Ramos (cell line): Measurements from ENCODE around the gene KIAA0825.
"Not testable (repeated sequence)": the region's sequence is repeated elsewhere in the genome, so short reads cannot be mapped to it uniquely, and the experiment has no call there.

Source experiments
- in situ Hi-C: fragments of 300-500 bp; cut with MboI; formaldehyde crosslinking; loops from one replicate; pipeline ENCODE4 v1.14.3; 2022; ENCODE audit warnings: low sequenced_read_pairs; ENCODE audit not compliant: unreplicated experiment

KIAA0825 gene

DNA sequence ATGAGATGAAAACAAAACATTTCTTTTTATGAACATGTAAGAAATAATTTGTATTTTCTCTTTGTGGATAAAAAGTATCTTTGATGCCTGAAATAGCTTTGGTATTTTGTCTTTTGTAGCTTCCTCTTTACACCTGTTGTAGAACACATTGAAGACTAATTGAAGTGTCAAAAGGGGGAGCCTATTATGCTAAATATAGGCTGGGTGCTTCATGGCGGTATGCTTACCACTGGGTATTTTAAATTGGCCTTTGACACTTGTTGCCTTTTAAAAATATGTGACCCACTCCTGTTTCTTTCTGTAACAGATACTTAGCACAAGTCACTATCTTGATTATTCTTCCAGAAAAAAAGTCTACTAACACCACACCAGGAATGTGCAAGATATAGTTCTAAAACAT, 226.4 kb downstream of the KIAA0825 start:
- in situ Hi-C loops, result no loop called here

DNA sequence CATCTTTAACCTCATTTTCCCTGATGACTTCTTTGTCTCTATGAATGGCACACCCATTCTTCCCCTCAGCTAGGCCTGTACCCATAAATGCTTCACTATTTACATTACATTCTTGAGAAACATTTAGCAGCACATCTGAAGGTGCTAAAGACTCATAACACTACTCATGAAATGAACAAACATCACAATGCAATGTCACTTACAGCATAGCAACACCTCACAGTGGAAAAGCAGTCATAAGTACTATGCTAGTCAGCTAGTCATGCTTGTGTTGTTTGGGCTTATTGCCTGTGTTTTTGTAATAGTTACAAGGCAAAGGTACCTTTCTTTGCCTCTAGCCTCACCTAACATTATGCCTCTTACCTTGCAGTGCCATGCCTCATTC, 228.9 kb downstream of the KIAA0825 start:
- in situ Hi-C loops, result no loop called here

- in situ Hi-C loops, result no loop called here
Measured at GRCh38 chr5:94388773-94389514, 229.5 kb downstream of the KIAA0825 start.

GRCh38 chr5:94385767-94386166, 232.6 kb downstream of the KIAA0825 start:
- in situ Hi-C loops, result no loop called here

DNA sequence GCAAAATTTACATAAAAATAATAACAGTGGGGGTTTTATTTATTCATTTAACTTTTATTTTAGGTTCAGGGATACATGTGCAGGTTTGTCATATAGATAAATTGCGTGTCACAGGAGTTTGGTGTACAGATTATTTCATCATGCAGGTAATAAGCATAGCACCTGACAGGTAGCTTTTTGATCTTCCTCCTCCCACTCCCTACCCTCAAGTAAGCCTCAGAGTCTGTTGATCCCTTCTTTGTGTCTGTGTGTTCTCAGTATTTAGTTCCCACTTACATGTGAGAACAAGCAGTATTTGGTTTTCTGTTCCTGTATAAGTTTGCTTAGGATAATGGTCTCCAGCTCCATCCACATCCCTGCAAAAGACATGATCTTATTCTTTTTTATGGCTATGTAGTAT, 240.3 kb downstream of the KIAA0825 start:
- in situ Hi-C loops, result no loop called here

DNA sequence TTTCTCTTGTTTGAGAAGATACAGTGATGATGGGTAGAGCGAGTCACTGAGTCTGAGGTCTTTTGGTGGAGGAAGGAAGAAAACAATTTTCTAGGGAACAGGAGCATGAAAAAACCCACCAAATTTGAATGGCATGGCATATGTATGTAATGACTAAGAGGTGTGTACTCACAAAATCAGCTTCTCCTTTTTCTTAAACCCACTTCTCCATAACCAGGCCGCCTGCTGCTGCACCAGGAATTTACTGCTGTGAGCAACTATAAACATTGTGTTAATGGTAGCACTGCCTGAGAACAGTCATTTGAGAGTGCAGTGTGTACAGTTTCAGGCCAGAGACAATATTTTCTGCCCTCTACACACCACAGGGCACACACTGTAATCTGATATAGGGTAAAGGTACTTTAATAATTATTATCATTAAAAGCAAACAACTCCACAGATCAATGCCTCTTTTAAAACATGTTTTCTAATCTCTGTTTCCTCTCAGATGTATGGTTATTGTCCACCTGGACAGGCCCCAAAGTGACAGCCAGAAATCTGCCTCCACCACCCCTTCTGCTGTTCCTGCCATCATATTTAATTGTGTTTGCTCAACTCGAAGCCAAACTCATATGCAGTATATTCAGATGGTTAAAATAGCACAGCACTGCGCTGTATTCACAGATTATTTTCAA, 241.6 kb downstream of the KIAA0825 start:
- in situ Hi-C loops, result no loop called here

DNA sequence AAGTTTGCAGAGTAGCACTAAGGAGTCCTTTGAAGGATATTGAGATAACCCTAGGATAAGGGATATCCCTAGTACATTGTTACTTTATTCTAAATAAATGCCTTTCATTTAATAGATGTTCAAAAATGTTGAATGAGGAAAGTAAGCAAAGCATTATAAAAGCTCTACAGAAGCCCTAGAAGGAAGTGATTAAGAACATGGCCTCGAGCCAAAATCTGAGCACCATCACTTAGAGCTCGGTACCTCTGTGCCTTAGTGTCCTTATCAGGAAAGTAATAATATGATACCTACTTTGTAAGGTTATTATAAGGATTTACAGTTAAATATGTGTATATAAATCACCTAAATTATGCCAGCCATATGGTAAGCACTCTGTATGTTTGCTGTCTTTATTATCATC, 242.6 kb downstream of the KIAA0825 start:
- in situ Hi-C loops, result no loop called here

GRCh38 chr5:94374336-94374735, 244.1 kb downstream of the KIAA0825 start:
- in situ Hi-C loops, result no loop called here

DNA sequence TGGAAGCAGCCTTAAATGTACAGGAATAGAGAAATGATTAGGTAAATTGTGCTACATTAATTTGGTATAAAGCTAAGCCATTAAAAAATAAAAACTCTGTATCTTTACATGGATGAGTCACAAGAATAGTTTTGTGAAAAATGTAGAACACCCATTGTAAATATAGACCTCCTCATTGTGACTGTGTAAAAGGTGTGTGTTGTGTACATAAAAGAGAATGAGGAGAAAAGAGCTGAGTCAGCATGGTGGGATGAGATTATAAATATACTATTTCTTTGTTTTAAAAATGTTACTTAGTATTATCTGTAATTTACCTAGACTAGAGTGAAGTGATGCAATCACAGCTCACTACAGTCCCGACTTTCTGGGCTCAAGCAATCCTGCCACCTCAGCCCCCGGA, 250.5 kb downstream of the KIAA0825 start:
- in situ Hi-C loops, result no loop called here

GRCh38 chr5:94366811-94367210, 251.6 kb downstream of the KIAA0825 start:
- in situ Hi-C loops, result no loop called here

DNA sequence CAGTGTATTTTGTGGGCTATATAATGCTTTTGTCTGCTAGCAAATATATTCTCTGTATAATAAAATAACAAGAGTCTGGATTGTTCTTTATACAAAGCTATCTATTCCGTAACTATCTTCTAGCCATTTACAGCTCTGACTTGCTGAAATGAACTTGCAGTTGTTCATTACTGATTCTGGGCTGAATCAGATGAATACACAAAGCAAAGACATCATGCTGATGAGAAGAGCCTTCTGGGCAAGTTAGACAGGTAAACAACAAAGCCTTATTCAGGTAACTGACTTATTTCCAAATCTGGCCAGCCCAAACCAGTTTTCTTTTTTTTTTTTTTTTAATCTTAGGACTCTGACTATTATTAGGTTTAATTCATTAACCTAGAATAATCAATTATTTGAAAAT, 255.5 kb downstream of the KIAA0825 start:
- in situ Hi-C loops, result no loop called here

DNA sequence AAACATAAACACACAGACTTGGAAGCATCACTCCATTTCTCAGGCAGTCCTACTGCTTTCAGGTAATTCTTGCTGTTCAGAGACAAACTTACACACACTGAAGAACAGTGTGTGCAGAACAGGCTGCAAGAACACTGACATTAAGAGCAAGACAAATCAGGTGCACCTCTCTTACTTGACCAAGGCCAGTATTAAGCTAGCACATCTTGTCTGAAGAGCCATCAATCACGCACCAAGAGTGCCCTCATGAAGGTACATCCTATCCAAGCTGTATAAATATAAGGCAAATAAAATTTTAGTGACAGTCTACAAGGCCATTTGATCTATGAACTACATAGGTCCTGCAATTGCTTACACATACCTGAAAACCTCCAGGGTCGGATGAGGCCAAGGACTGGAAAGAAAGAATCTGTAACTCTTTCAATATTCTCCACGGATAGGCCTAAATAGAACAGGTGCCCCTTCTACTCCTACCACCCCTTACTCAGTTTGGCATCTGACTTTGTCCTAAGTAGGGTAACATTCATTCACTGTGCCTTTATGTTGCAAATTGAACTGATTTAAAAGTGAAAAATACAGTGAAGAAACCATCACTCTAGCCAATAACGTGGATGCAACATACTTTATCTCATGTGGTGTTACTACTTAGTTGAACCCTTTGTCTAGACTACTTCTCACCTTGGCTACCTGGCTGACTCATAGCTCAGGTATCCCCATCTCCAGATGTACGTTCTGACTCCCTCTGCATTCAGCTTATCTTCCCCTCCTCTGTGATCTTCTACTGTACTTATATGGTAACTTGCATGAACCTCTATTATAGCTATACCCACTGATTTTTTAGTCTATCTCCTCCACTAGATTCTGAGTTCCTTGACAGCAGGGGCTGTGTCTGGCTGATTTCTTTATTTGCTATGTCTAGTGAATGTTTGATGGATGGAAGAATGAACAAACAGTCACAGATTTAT, 256.3 kb downstream of the KIAA0825 start:
- in situ Hi-C loops, result no loop called here

DNA sequence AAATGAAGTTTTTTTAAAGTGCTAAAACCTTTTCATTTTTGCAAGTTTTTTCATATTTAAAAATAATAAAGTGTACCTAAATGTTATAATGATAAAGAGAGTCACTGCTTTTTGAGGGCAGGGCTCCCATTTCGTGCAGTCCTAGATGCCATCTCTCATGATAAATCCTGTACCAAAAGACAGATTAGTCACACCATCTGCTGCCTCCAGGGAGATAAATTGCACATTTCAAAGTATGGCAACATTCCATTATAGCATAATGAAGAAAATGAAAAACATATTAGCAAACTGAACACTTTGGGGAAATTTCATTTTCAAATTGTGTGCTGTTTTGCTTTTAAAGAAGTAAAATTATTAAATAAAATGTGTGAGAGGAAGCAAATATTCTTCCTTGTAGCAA, 257.2 kb downstream of the KIAA0825 start:
- in situ Hi-C loops, result no loop called here

- in situ Hi-C loops, result no loop called here
Measured at GRCh38 chr5:94360382-94361130, 257.8 kb downstream of the KIAA0825 start.

- in situ Hi-C loops, result no loop called here
Measured at GRCh38 chr5:94359880-94360279, 258.5 kb downstream of the KIAA0825 start.

DNA sequence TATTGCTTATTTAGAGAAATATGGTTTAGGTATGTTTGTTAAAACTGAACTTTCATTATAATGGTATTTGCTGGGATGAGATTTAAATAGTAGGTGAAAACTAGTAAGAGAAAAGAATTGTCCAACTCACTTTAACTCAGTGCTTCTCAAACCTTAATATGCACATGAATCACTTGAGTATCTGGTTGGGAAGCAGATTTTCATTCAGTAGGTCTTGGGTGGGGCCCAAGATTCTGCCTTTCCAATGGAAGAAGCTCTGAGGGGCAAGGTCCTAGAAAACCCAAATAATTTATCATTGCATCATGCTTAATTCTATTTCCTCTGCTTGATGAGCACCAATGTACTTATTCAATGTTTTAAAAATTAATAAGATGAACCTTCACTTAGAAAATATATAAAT, 262.6 kb downstream of the KIAA0825 start:
- in situ Hi-C loops, result no loop called here

- in situ Hi-C loops, result not testable (repeated sequence)
Measured at GRCh38 chr5:94354837-94355485, 263.4 kb downstream of the KIAA0825 start.

DNA sequence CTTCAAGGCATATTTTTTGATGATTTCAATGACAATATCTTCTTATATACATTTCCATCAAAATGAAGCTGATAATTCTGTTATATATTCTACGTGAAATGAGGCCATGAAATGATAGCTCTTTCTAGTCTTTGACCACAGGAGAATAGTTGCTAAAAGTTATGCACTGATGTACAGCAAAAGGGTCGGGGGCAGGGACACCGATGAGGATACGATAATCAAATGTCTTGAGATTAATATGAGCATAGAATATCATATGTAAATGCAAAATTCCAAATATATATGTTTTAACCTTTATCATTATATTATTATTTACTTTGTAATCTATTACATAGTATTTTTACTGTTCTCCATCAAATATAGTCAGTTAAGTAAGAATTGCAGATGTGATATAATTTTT, 264.8 kb downstream of the KIAA0825 start:
- in situ Hi-C loops, result no loop called here

DNA sequence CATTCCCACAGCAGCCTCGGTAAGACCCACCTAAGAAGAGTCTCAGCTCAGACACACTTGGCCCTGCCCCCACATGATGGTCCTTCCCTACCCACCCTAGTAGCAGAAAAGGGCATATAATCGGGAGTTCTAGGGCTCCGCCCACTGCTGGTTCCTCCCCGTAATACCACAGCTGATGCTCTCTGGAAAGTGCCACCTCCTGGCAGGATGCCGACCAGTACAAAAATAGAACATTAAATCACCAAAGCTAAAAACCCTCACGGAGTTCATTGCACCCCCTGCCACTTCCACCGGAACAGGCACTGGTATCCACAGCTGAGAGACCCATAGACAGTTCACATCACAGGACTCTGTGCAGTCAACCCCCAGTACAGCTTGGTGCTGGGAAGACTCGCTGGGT, 271.3 kb downstream of the KIAA0825 start:
- in situ Hi-C loops, result no loop called here

DNA sequence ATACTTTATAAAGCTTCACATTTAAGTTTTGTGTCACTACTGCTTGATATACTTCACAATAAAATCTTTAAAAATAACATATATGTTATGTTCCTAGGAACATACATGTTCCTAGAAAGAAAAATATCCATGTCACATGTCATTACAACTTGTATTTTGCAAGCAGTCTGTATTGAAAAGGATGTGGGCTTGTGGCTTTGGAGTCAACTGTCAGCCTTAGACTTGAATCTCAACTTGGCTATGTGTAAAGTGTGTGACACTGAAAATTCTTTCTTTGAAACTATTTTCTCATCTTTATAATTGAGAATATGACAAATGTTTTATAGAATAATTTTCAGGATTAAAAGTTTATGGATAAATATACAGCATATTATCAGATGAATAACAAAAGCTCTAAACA, 273.1 kb downstream of the KIAA0825 start:
- in situ Hi-C loops, result no loop called here
